GM12872 (cell line): ENCODE results near the gene SAMD11.
A peak's percentile ranks its signal among the peaks of the same experiment; 100 is the strongest.

Experiments used
- CTCF ChIP-seq: IDR thresholded peaks from 3 replicates; pipeline ENCODE4 v1.5.1; 2011; ENCODE audit warnings: low read depth, mild to moderate bottlenecking, low read length, moderate library complexity; ENCODE audit not compliant: insufficient read depth

SAMD11 gene

GRCh38 chr1:919271-919872 lies 4.4 kb upstream of the SAMD11 start:
- no peak for TF ChIP-seq CTCF

- TF ChIP-seq CTCF, result no peak
Measured at GRCh38 chr1:920010-920409, 3.7 kb upstream of the SAMD11 start.

GRCh38 chr1:920521-920920 lies 3.2 kb upstream of the SAMD11 start:
- no peak for TF ChIP-seq CTCF

- peak; percentile 14; the same call in 1 of the 3 replicates for TF ChIP-seq CTCF
Measured at GRCh38 chr1:921011-921837, 2.5 kb upstream of the SAMD11 start.

GRCh38 chr1:923991-924655 lies 400 bp downstream of the SAMD11 start:
- TF ChIP-seq CTCF, result no peak

- no peak for TF ChIP-seq CTCF
Measured at GRCh38 chr1:924656-925560, 1.2 kb downstream of the SAMD11 start.
